Retina (tissue), 1 donor: ENCODE measurements around the gene TNIP1.

Source experiments
- DNase-seq: peaks from one replicate; pipeline ENCODE4 v3.0.0-alpha.2; 2016

The TNIP1 gene

GRCh38 chr5:151019331-151019730 lies 61.5 kb downstream of the TNIP1 start:
- no peak for DNase-seq

- DNase-seq: no peak
Observed at GRCh38 chr5:151018846-151019245, 62.0 kb downstream of the TNIP1 start.

- DNase-seq: no peak
Observed at GRCh38 chr5:151017897-151018296, 62.9 kb downstream of the TNIP1 start.

GRCh38 chr5:151016700-151017099 lies 64.1 kb downstream of the TNIP1 start:
- DNase-seq: no peak

GRCh38 chr5:151015974-151016587 lies 64.8 kb downstream of the TNIP1 start:
- no peak for DNase-seq

- DNase-seq: no peak
Observed at GRCh38 chr5:151014680-151015343, 66.0 kb downstream of the TNIP1 start.

- DNase-seq: no peak
Observed at GRCh38 chr5:151012862-151013261, 68.0 kb downstream of the TNIP1 start.

- DNase-seq: no peak
Observed at GRCh38 chr5:151008906-151009305, 71.9 kb downstream of the TNIP1 start.

- DNase-seq: no peak
Observed at GRCh38 chr5:151008210-151008491, 72.7 kb downstream of the TNIP1 start.

GRCh38 chr5:151007430-151008209 lies 73.2 kb downstream of the TNIP1 start:
- DNase-seq: no peak

GRCh38 chr5:151006704-151007334 lies 74.0 kb downstream of the TNIP1 start:
- DNase-seq: no peak

GRCh38 chr5:151005950-151006576 lies 74.8 kb downstream of the TNIP1 start:
- peak; percentile 16 for DNase-seq

GRCh38 chr5:151005187-151005949 lies 75.5 kb downstream of the TNIP1 start:
- DNase-seq: no peak

- no peak for DNase-seq
Observed at GRCh38 chr5:151004499-151004898, 76.3 kb downstream of the TNIP1 start.

- no peak for DNase-seq
Observed at GRCh38 chr5:151003503-151003860, 77.4 kb downstream of the TNIP1 start.

- no peak for DNase-seq
Observed at GRCh38 chr5:151002681-151003502, 77.9 kb downstream of the TNIP1 start.

- DNase-seq: peak; percentile 24
Observed at GRCh38 chr5:151002250-151002649, 78.6 kb downstream of the TNIP1 start.

GRCh38 chr5:151001436-151001835 lies 79.4 kb downstream of the TNIP1 start:
- DNase-seq: no peak

GRCh38 chr5:150999704-151000442 lies 81.0 kb downstream of the TNIP1 start:
- no peak for DNase-seq

GRCh38 chr5:150993826-150994412 lies 86.9 kb downstream of the TNIP1 start:
- DNase-seq: no peak

GRCh38 chr5:150993422-150993821 lies 87.4 kb downstream of the TNIP1 start:
- no peak for DNase-seq
